HG03097 (cell line): ENCODE measurements around the gene PPARA.

Experiments
- ATAC-seq: cut with Tn5 transposase; IDR thresholded peaks from one replicate; pipeline ENCODE4 v1.9.1; 2021; ENCODE audit not compliant: unreplicated experiment, low FRiP score

Gene PPARA

GRCh38 chr22:46237453-46238124 lies 87.3 kb downstream of the PPARA start:
- no peak for ATAC-seq

DNA sequence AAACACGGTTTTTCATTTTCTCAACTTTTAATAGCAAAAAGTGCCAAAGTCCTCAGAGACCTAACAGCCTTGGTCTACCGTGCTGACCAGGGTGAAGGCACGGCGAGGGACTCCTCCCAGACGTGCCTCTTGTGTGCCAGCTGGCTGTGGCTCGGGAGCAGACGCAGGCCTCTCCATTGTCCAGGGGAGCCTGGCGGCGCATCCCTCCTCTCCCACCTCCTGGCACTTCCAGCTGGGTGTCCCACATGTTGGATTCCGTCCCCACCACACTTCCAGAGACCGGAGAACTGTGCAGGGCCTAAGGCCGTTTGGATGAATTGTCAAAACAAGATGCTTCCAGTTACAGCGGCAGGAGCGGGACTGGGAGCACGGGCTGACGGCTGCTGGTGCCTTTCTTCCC lies 88.2 kb downstream of the PPARA start:
- ATAC-seq = no peak

DNA sequence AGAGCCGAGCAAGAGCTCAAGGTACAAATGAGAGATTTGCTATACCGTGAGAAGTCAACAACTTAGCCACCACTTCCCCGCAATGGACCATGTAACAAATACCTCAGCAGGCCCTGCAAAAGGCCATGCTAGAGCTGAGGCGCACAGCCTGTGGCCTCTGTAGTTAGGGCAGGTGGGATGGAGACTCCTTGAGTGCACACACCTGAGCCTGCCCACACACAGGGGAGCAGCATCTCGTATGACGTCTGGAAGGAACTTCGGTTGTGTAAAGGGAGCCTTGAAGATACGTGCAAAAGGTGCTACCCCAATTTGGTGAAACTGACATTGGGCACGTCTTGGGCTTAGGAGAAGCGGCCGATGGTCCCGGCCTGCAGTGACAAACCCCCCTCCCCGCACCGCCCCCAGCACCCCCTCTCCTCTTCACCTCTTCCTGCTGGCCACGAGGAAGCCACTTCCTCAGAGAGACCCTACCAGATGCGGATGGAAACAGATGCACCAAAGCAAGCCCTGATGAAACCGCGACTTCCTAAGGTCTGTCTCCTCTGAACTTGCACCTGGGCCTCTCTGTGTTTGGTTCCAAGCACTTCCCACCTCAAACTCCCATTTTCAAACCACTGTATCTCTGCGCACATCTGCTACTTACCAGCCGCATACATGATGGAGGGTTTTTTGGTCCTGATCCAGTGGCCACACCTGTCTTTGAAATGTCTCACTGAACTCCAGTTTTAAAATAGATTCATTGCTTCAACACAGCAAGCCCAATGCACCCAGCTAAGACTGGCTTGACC lies 89.1 kb downstream of the PPARA start:
- no peak for ATAC-seq

DNA sequence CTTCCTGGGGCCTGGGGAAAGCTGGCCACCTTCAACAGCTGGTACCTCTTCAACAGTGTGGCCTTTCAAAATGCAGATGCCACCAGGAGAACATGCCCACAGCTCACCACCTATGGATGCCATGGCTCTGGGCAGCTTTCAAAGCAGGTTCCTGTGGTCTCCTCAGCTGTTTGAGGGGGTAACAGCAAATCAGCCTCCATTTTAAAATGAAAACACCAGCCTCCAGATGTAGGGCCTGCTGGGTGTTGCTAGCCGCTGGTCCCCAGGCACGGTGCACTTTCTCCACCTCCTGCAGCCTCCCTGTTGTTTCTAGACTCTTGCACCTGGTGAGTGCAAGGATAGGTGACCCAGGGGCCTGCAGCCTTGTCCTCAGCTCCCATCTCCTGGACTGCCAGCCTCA lies 89.7 kb downstream of the PPARA start:
- no peak for ATAC-seq

GRCh38 chr22:46240506-46240905 lies 90.2 kb downstream of the PPARA start:
- ATAC-seq = no peak

- no peak for ATAC-seq
These were observed 90.6 kb downstream of the PPARA start for GRCh38 chr22:46240907-46241306.

DNA sequence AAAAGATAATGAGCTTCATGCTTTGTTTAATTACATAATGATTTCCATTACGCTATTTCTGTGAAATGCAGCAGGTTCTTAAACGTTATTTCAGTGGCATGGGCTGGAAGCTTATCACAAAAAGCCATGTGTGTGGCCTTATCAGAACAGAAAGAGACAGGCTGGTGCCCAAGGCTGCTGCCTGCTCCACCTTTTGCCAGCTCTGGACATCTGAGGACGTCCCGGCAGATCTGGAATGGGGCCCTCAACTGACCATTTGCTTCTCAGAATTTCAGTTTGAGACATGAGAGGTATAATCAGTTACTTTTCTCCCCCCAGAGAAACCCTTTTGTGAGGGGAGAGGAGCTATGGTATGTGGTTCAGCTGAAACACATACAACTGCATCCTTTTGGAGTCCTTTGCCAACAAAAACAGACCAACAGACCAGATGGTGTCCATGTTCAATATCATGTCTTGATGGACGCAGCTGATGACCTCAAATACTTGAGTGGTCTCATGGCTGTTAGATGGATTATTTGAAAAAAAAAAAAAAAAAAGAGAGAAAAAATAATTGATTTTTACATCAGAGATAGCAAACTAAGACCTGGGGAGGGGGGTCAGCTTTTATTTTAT lies 91.2 kb downstream of the PPARA start:
- ATAC-seq = no peak

DNA sequence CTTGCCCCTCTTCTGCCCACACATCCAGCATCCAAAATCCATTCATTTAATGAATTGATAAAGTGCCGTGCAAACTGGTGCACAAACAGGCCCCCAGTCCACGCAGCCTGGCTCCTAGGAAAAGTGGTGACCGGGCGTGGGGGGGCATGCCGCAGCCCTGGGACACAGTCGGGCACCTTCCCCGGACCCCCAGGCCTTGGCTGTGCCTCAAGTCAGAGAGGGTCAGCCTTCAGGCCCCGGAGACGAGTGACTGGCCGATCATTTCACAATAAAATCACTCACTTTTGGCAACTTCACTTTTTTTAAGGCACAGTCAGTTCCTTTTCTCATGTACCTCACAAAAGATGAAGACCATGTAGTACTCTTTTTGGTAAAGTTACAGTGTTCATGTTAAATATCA lies 91.8 kb downstream of the PPARA start:
- ATAC-seq = no peak

DNA sequence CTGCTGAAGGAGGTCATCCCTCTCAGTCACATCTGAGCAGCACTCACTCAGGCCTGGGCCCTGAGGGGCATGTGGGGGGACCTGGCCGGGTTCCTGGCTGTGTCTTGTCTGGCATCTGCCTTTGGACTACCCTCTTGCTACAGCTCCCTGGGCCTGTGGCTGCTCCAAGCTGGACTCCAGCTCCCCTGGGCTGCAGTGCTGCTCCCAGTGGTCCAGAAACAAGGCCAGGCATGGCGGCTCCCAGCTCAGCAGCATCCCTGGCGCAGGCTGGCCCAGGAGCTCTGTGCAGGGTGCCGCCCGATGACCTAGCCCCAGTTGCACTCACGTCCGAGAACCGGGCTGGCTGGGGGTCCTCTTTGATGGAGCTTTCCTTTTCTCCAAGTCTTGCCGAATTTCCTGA lies 94.4 kb downstream of the PPARA start:
- no peak for ATAC-seq

DNA sequence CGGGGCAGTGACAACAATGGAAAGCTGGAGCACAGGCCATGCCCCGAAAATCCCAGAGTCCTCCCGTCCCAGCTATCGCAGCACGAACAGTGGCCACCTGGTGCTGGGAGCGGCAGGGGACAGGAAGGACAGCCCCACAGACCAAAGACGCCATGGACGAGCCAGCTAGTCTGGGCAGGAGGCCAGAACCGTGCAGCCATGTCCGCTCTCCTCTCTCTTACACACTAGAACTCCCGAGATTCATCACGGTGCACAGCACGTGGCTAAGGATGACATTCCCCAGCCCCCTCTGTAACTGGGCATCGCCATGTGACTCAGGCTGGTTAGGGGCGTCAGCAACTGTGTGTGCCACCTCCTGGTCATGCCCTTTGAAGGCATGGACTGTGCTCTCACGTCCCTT lies 95.2 kb downstream of the PPARA start:
- no peak for ATAC-seq

- no peak for ATAC-seq
These were observed 95.9 kb downstream of the PPARA start for GRCh38 chr22:46246178-46246577.

DNA sequence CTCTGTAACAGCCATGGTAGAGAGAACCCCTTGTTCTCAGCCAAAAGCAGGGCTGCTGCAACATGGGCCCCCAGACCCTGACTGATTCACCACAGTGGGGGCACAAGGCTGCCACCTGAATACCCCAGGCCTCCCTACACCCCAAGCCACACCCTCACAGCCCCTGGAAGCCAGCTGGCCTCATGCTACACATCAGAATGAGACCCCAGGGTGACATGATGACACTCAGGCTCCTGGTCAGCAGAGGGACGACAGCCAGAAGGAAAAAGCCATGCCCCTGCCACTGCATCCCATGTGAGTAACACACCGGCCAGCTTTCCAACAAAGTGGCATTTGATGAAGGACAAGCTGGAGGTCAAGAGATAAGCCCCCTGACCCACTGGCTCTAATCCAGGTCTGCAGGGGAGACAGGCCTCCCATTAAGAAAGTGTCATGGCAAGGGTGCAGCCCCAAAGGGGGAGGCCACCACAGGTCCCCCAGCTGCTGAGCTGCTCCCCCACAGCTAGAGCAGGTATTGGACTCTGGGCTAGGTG lies 97.2 kb downstream of the PPARA start:
- no peak for ATAC-seq

DNA sequence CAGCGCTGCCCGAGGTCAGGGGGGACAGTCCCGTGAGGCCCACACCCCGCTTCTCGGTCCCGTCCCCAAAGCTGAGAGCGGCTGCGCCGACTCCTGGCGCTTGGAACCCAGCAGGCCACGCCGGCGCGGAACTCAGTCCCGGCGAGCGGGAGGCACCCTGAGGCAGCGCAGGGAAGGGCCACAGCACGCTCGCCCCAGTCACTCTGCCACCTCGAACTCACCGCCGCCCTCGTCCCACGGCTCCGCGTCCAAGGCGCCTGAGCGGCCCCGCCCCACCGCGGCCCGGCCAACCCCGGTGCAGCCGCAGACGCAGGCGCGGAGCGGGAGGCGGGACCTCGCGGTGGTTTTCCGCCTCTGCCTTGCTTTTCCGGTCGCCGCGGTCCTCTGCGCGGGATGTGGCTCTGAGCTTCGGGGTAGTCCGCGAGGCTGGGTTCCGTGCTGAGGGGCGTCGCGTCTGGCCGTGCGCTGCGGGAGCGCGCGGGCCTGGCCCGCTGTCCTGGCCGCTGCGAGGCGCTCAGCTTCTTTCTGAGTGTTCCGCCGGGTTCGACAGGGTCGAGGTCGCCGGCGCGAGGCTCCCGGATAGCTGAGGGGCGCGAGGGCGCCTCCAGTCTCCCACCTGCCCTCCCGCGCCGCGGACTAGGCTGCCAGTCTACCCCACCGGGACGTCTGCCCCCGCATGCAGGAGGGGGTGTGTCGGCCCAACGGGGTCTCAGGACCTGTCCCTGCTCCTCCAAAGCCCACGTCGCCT lies 99.9 kb downstream of the PPARA start, which contains the start of gene CDPF1:
CDPF1 (minus strand) TSS at position 259 of the 748 bp plus-strand sequence. CDS start 2,009 bp downstream, outside the sequence.
- peak; percentile 87 for ATAC-seq

GRCh38 chr22:46250783-46251125 lies 100.4 kb downstream of the PPARA start:
- ATAC-seq = peak; percentile 22

DNA sequence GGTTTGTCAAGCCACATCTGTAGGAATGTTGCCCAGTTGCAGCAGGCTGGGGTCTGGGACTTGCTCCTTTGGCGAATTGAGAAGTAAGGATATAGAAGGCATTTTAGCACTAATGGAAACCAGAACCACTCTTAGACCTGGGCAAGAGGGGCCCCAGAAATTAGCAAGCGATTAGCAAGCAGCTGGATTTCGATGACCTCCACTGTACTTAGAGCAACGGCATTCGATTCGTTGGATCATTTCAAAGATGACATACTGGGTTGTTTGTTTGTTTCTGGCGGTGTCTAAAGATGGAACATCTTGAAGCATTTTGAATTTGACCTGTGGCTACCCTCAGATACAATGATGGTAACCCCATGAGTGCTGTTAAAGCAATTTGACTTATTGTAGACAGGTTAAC lies 100.9 kb downstream of the PPARA start:
- ATAC-seq = no peak

DNA sequence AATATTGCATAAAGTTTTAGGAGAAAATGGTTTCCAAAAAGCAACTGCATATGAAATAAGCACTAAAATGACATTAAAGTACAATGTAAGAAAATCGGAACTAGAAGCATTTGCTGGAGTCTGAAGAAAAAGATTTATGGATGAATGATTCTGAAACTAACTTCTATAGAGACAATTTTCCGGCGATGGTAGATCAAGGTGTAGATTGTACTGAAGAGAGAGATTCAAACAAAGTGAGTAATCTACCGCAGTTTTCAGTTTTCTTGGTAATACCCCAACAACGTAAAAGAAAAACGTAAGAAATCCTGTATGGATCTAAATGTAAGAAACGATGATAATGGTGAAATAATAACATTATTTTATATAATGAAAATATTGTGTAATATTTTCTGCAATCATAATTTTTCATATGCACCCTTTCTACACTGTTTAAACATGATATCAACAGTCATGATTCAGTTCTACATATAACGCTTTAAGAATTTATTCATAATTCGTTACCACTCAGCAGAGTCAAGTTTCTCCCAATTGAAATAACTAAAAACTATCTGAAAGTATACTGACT lies 101.6 kb downstream of the PPARA start:
- ATAC-seq = no peak

- no peak for ATAC-seq
These were observed 106.1 kb downstream of the PPARA start for GRCh38 chr22:46256358-46256958.

DNA sequence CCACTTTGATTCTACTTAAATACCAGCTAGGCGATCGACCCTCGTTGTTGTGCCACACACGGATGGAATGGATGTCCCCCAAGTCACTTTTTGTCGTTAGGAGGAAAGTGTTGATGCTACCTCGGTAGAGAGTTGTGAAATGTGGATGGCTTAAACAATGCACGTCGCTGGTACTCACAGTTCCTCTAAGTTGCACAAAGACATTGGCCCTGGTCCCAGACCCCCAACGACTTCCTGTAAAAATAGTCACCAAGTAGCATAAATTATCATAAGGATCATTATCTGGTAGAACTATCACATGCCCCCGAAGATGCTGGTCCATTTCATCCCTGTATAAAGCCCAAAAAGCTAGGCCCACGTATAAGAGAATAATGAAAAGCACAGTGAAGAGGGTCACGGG lies 109.0 kb downstream of the PPARA start:
- no peak for ATAC-seq

DNA sequence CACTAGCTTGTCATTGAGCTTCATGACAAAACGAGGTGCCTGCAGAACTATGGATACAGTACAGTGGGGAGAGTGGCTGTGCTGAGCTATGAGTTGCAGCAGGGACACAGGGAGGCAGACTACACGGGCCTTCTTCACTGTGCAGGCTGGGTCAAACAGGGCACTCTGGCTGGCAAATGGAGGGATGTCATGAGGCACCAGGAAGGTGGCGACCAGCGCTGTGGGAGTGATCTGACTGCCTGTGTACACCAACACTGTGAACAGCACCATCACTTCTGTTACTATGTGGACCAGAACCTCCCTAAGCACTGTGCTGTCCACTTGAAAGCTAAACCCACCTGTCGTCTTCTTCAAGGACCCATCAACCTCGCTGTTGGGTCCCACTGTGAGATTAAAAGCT lies 109.7 kb downstream of the PPARA start:
- no peak for ATAC-seq
